ENCODE measurements around the gene HDAC7. TPM values are rescaled to one million over a fixed set of nuclear protein-coding genes. Genes with fewer than 3 reads are reported as not detected.

Gene HDAC7
- total and polyA plus RNA-seq, 2 experiments from 2014 or later: 41.3 to 60.1 TPM

- TF ChIP-seq CTCF (conservative IDR thresholded peaks at IDR 0.05; ENCODE audit: low read depth in 2 of 2) (no peak), ZNF331 (CRISPR knock-in tag; IDR thresholded peaks at IDR 0.05; ENCODE audit: low read depth) (no peak), JUNB (IDR thresholded peaks at IDR 0.05; ENCODE audit: unreplicated experiment) (no peak), ETS1 (IDR thresholded peaks at IDR 0.05) (no peak), POLR2AphosphoS5 (IDR thresholded peaks at IDR 0.05; ENCODE audit: low read depth) (no peak)
Measured at GRCh38 chr12:47771304-47771703, 48.4 kb downstream of the HDAC7 start (continued).

GRCh38 chr12:47770086-47770726 lies 49.5 kb downstream of the HDAC7 start:
- H3K36me3 ChIP-seq (ENCODE audit: insufficient read depth): no peaks in the 10 kb centered on the region
- H3K27ac ChIP-seq (ENCODE audit: low read depth): no peak overlapping the region
- no peaks in the 10 kb centered on the region for H4K20me1 ChIP-seq (replicated peaks; ENCODE audit: insufficient read depth)
- Mint-ChIP-seq H3K4me1 (peaks cover 22% of the 10 kb centered on the region), H3K9me3 (no peaks in the 10 kb centered on the region), H3K27me3 (ENCODE audit: insufficient read depth, low read depth, poor library complexity) (peaks cover 11% of the 10 kb centered on the region), H3K4me3 (no peak overlapping the region), H3K27ac (no peak overlapping the region), H3K36me3 (ENCODE audit: low read depth) (no peaks in the 10 kb centered on the region)
- no peak overlapping the region for H3K4me2 ChIP-seq
- H3K4me3 ChIP-seq: no peak overlapping the region
- H2AFZ ChIP-seq: no peak overlapping the region
- no peaks in the 10 kb centered on the region for H3K9me2 ChIP-seq (ENCODE audit: insufficient read depth)
- H3F3A ChIP-seq (replicated peaks; ENCODE audit: low read depth): peaks cover 15% of the 10 kb centered on the region
- peaks cover 17% of the 10 kb centered on the region for H3K27me3 ChIP-seq (ENCODE audit: insufficient read depth)
- no peaks in the 10 kb centered on the region for H3K79me2 ChIP-seq (replicated peaks; ENCODE audit: insufficient read depth)
- ATAC-seq (no peak), DNase-seq (ENCODE audit: low spot score) (no peak)
- H3K4me1 ChIP-seq (ENCODE audit: insufficient read depth): peaks cover 32% of the 10 kb centered on the region
- TF ChIP-seq EZH2 (IDR thresholded peaks at IDR 0.05; ENCODE audit: low read depth, unreplicated experiment): no peak
- TF ChIP-seq STAT1 (IDR thresholded peaks at IDR 0.05; ENCODE audit: unreplicated experiment): no peak
- no peak for TF ChIP-seq JUNB (IDR thresholded peaks at IDR 0.05; ENCODE audit: unreplicated experiment)
- no peak for TF ChIP-seq ZNF462 (CRISPR knock-in tag; IDR thresholded peaks at IDR 0.05)
- no peak for TF ChIP-seq CREB1 (CRISPR knock-in tag; IDR thresholded peaks at IDR 0.05; ENCODE audit: low read depth)
- no peak for TF ChIP-seq CTCF (conservative IDR thresholded peaks at IDR 0.05; ENCODE audit: low read depth in 2 of 2)
- TF ChIP-seq ZNF114 (CRISPR knock-in tag; IDR thresholded peaks at IDR 0.05): no peak
- TF ChIP-seq ETS1 (IDR thresholded peaks at IDR 0.05): no peak

Data from GM23338 (cell line).